HUES64 (cell line): ENCODE results near the gene BEST4.

Experiments used
- H3K27ac ChIP-seq: 2 replicates; pipeline ENCODE4 v1.7.0; 2013; ENCODE audit warnings: low read depth, low read length, inconsistent platforms
- H3K27me3 ChIP-seq: 2 replicates; pipeline ENCODE4 v1.6.1; 2013; ENCODE audit warnings: mild to moderate bottlenecking, low read length; ENCODE audit not compliant: insufficient read depth
- H3K36me3 ChIP-seq: 2 replicates; pipeline ENCODE4 v1.6.1; 2013; ENCODE audit warnings: mild to moderate bottlenecking, low read length; ENCODE audit not compliant: insufficient read depth
- H3K4me1 ChIP-seq: 2 replicates; pipeline ENCODE4 v1.6.1; 2013; ENCODE audit warnings: mild to moderate bottlenecking, low read length, moderate library complexity; ENCODE audit not compliant: insufficient read depth
- H3K4me3 ChIP-seq: 2 replicates; pipeline ENCODE4 v1.5.1; 2013; ENCODE audit warnings: mild to moderate bottlenecking, low read length, moderate library complexity
- H3K9ac ChIP-seq: 2 replicates; pipeline ENCODE4 v1.6.1; 2013; ENCODE audit warnings: mild to moderate bottlenecking, low read depth, low read length
- H3K9me3 ChIP-seq: 2 replicates; pipeline ENCODE4 v1.6.1; 2013; ENCODE audit warnings: low read depth, low read length; ENCODE audit not compliant: insufficient read depth
- WGBS: fragments of 150-250, 120-280 bp; methylation state at CpG from one replicate; pipeline ENCODE4 v1.1.7; 2013; ENCODE audit warnings: missing lambda C conversion rate; 5-methylcytosine and 5-hydroxymethylcytosine counted together

BEST4 gene

DNA sequence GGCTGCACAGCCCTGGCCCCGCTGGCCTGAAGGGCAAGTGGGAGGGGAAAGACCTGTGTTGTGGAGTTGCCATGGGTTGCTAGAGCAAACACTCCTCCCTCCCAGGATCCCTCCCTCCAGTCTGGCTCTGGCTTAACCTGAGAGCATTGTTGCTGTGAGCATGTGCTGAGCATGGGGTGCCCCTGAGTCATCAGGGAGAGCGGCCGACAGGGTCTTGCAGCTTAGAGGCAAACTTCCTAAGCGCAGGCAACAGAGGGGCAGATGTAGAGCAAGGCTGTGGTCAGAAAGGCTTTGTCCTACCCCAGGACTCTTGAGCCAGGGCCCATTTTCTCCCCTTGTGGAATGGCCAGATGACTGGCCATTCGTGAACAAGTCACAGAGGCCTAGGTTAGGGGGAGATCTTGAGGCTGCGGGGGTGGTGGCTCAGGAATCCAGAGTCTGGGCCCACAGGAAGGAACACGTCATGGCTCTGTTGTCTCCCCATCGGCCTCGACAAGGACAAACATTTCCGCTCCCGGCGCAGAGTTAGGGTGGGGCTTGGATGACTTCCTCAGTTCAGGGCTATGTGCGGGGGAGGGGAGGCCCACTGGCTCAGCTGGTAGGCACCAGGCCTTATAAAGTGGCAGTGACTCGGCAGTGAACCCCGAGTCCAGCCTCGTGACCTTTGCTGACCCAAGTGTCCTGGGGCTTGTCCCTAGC lies 19.5 kb upstream of the BEST4 start:
- peak overlapping the region; percentile 99 for H3K27ac ChIP-seq
- H3K27me3 ChIP-seq = no peaks in the 10 kb centered on the region
- WGBS = 37% methylated on average over 16 of the region's 16 CpGs
- H3K9ac ChIP-seq = peak overlapping the region; percentile 85
- no peaks in the 10 kb centered on the region for H3K9me3 ChIP-seq
- H3K4me3 ChIP-seq = peak overlapping the region; percentile 6; the same call in 1 of the 2 replicates
- H3K36me3 ChIP-seq = peaks cover 29% of the 10 kb centered on the region
- H3K4me1 ChIP-seq = peaks cover 30% of the 10 kb centered on the region

DNA sequence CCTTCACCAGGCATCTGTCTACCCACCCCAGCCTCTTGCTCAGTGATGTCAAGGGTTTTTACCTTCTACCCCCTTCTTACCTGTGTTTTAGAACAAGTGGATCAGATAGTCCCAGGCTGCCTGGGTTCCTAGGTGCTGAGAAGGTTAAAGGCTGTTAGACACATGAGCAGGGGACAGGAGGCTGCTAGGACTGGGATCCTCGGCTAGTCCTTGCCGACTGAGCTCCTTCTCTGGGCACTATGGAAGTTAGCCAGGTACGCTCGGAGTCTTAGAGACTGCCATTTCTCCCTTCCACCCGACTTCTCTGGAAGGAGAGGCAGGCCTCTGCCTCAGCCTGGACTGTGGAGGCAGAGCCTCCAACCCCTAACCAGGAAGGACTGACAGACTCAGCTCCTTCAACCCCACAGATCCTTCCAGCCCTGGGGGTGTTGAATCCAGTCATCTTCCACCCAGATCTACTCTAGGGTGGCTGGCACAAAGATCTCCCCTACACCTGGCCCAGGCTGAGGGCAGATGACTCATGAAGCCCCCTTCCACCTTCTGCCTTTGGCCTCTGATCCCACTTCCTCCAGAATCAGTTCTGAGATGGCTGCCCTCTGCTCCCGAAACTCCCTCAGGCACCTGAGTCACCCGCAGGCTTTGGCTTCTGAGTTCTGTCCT lies 18.9 kb upstream of the BEST4 start, which contains the start of gene DYNLT4:
Gene DYNLT4 (minus strand): TSS at position 648 of the 660 bp plus-strand sequence. CDS start 683 bp downstream, outside the sequence.
- peaks cover 30% of the 10 kb centered on the region for H3K4me1 ChIP-seq
- peak within 1 kb of the TSS; percentile 6; the same call in 1 of the 2 replicates for H3K4me3 ChIP-seq
- no peaks in the 10 kb centered on the region for H3K27me3 ChIP-seq
- H3K9ac ChIP-seq = peak within 1 kb of the TSS; percentile 85
- no peaks in the 10 kb centered on the region for H3K9me3 ChIP-seq
- H3K36me3 ChIP-seq = peaks cover 29% of the 10 kb centered on the region
- peak within 1 kb of the TSS; percentile 99 for H3K27ac ChIP-seq
- 79% methylated on average over 7 of the region's 7 CpGs for WGBS

DNA sequence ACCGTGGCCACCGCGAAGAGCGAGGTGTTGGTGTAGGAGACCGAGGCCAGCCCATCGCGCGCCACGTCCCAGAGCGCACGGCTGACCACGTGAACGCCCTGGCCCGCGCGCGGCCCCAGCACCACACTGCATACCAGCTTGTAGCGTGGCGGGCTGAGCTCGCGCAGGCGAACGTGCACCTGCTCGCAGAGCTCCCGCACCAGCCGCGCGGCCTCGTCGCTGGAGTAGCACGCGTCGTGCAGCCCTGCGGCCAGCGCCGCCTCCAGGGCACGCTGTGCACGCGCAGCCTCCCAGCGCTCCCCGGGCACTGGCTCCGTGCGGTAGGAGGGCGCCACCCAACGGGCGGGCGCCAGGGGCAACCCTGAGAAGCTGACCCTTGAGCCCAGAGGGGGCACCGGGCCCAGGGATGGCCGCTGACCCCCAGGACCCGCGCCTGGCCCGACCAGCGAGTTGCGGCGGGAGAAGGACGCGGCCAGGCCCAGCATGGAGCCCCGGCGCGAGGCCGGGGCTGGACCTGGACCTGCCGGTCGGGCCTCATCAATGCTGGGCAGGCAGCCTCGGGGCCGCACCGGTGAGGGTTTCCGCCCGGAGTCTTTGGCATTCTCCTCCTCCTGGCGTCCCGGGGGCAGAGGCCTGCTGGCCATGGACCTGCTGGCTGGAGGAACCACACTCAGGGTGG lies 18.2 kb upstream of the BEST4 start:
- peaks cover 29% of the 10 kb centered on the region for H3K36me3 ChIP-seq
- peaks cover 30% of the 10 kb centered on the region for H3K4me1 ChIP-seq
- H3K27ac ChIP-seq = peak overlapping the region; percentile 99
- no peak overlapping the region for H3K4me3 ChIP-seq
- no peaks in the 10 kb centered on the region for H3K27me3 ChIP-seq
- H3K9me3 ChIP-seq = no peaks in the 10 kb centered on the region
- 97% methylated on average over 70 of the region's 70 CpGs for WGBS
- H3K9ac ChIP-seq = peak overlapping the region; percentile 85

DNA sequence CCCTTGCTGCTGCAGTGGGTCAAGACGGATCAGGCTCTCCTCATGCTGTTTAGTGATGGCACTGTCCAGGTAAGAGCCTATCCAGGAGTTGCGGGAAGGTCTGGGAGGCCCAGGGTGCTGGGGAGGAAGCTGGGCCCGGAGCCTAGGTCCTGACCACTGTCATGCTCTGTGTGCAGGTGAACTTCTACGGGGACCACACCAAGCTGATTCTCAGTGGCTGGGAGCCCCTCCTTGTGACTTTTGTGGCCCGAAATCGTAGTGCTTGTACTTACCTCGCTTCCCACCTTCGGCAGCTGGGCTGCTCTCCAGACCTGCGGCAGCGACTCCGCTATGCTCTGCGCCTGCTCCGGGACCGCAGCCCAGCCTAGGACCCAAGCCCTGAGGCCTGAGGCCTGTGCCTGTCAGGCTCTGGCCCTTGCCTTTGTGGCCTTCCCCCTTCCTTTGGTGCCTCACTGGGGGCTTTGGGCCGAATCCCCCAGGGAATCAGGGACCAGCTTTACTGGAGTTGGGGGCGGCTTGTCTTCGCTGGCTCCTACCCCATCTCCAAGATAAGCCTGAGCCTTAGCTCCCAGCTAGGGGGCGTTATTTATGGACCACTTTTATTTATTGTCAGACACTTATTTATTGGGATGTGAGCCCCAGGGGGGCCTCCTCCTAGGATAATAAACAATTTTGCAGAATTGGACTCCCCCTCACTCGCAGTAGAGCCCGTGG lies 17.5 kb upstream of the BEST4 start:
- no peaks in the 10 kb centered on the region for H3K9me3 ChIP-seq
- H3K36me3 ChIP-seq = peaks cover 29% of the 10 kb centered on the region
- H3K4me1 ChIP-seq = peaks cover 30% of the 10 kb centered on the region
- H3K27me3 ChIP-seq = 0 out of 2 replicates have a peak, but pooled peaks cover 5% of the 10 kb centered on the region
- WGBS = 95% methylated on average over 20 of the region's 20 CpGs
- no peak overlapping the region for H3K4me3 ChIP-seq
- H3K9ac ChIP-seq = no peak overlapping the region
- peak overlapping the region; percentile 29; the same call in 1 of the 2 replicates for H3K27ac ChIP-seq

DNA sequence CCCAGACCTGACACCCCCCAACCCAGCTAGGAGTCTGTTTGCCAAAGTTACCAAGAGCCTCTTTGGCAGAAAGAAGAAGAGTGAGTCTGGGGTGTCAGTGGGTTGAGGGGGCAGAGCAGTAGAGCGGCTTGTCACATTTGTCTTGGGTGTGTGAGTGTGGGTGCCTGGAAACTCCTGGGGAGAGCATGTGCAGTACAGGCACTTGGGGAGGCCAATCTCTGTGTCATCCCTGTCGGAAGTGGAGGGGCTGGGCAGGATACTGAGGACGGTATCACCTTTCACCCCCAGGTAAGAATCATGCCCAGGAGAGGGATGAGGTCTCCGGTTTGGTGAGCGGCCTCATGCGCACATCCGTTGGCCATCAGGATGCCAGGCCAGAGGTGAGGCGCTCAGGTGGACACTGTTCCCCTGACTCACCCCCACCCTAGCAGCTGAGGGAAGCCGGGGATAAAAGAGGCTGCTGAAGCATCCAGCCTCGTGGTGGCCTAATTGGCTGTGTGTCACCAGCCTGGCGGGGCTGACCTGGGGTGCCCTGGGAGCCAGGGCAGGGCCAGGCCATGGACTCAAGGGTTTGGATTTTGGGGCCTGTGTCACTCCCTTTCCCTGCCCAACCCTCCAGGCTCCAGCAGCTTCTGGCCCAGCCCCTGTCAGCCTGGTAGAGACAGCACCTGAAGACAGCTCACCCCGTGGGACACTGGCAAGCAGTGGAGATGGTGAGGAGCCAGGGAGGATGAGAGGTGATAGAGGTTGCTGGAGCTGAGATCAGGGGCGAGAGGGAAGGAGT lies 15.5 kb upstream of the BEST4 start:
- H3K4me3 ChIP-seq = no peak overlapping the region
- no peak overlapping the region for H3K9ac ChIP-seq
- 0 out of 2 replicates have a peak, but pooled peaks cover 5% of the 10 kb centered on the region for H3K27me3 ChIP-seq
- no peak overlapping the region for H3K27ac ChIP-seq
- H3K9me3 ChIP-seq = no peaks in the 10 kb centered on the region
- peaks cover 18% of the 10 kb centered on the region for H3K4me1 ChIP-seq
- 93% methylated on average over 13 of the region's 13 CpGs for WGBS
- peaks cover 29% of the 10 kb centered on the region for H3K36me3 ChIP-seq

- Histone ChIP-seq H3K9ac (no peak overlapping the region), H3K9me3 (no peaks in the 10 kb centered on the region), H3K36me3 (peaks cover 29% of the 10 kb centered on the region), H3K27ac (no peak overlapping the region), H3K27me3 (0 out of 2 replicates have a peak, but pooled peaks cover 5% of the 10 kb centered on the region), H3K4me1 (peaks cover 14% of the 10 kb centered on the region), H3K4me3 (no peak overlapping the region)
- WGBS = 99% methylated on average over 9 of the region's 9 CpGs
Measured at GRCh38 chr1:44803062-44803311, 15.0 kb upstream of the BEST4 start.

DNA sequence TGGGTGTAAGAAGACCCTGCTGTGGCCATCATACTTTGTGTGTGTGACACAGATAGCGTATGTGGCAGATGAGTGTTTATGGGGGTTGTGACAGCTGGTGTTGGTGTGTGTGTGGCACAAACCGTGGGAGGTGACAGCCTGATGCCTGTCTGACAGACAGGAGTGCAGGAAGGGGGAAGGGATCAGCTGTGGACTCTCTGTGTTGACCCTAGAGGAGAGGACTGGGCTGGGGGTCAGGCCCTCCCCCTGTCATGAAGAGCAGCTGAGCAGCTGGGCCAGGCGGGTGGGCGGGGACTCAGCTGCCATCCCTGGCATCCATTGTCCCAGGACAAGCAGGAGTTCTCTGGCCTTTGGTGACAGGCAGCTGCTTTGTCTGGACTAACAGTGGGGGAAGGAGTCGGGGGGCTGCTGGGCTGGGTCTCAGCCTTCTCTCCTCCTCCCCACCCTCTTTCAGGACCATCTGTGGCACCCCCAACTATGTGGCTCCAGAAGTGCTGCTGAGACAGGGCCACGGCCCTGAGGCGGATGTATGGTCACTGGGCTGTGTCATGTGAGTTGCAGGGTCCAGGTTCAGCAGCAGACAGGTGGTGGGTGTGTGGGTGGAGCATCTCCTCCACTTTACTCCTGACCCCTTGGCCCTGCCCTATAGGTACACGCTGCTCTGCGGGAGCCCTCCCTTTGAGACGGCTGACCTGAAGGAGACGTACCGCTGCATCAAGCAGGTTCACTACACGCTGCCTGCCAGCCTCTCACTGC lies 14.5 kb upstream of the BEST4 start:
- Histone ChIP-seq H3K36me3 (peaks cover 29% of the 10 kb centered on the region), H3K27ac (no peak overlapping the region), H3K4me1 (peaks cover 9% of the 10 kb centered on the region), H3K9ac (no peak overlapping the region), H3K4me3 (no peak overlapping the region; the same call in 1 of the 2 replicates), H3K9me3 (no peaks in the 10 kb centered on the region), H3K27me3 (0 out of 2 replicates have a peak, but pooled peaks cover 5% of the 10 kb centered on the region)
- WGBS = 80% methylated on average over 13 of the region's 13 CpGs

DNA sequence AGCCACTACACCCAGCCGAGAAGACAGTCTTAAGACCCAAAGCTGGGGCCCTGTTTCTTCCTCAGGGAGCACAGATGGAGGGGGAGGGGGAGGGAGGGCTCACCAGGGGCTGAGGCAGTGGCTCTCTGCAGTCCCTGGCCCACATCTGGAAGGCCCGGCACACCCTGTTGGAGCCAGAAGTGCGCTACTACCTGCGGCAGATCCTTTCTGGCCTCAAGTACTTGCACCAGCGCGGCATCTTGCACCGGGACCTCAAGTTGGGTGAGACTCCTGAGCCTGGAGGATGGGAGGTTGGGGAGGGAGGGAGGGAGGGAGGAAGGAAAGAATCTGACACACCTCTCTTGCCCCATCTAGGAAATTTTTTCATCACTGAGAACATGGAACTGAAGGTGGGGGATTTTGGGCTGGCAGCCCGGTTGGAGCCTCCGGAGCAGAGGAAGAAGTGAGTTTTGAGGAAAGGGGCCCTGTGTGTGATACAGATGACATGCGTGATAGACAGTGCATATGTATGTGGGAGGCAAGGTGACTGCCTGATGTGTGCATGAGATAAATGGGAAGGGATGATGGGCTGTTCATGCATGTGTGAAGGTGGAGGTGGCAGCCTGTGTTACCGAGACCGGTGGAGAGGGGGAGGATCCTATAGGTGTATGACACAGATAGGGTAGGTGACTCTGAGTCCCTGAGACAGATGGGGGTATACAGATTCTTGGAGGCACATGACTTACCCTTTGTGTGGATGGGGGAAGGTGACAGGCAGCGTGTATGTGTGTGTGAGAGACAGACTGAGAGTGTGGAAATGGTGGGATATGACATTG lies 13.7 kb upstream of the BEST4 start:
- Histone ChIP-seq H3K36me3 (peaks cover 29% of the 10 kb centered on the region), H3K27me3 (0 out of 2 replicates have a peak, but pooled peaks cover 5% of the 10 kb centered on the region), H3K9me3 (no peaks in the 10 kb centered on the region), H3K4me3 (no peak overlapping the region; the same call in 1 of the 2 replicates), H3K27ac (no peak overlapping the region), H3K4me1 (peaks cover 1% of the 10 kb centered on the region; the same call in 1 of the 2 replicates), H3K9ac (no peak overlapping the region)
- 80% methylated on average over 13 of the region's 13 CpGs for WGBS

DNA sequence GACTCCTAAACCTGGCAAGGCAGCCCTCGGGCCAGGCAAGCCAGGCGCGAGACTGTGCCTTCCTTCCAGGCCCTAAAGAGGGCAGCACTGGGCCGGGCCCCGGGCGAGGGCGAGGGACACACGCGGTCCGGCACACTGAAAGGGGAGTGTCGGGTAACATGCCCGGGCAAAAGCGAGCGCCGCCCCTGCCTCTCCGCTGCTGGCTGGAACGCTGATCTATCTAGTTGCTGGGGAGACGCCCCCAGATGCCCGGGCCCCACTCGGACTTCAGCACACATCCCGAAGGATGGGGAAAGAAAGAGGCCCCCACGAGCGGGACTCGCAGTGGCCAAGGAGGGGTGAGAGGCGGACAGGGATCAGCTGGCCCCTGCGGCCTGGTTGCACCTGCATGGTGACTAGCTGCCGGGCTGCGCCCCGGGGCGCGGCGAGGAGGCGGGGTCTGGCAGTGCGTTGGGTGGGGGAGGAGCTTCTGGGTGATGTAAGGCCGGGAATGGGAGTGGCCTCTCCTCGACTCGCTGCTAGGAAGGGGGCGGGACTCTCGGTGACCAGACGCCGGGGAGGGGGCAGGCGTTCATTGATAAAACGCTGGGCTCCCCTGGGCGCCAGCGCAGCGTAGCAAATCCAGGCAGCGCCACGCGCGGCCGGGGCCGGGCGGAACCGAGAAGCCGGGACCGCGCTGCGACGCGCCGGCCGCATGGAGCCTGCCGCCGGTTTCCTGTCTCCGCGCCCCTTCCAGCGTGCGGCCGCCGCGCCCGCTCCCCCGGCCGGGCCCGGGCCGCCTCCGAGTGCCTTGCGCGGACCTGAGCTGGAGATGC lies 12.0 kb upstream of the BEST4 start, which contains the start of gene PLK3:
Gene PLK3 (plus strand): TSS at position 608 of the 815 bp plus-strand sequence. CDS start 87 bp downstream, at position 695.
- H3K9ac ChIP-seq = peak within 1 kb of the TSS; percentile 88
- peaks cover 21% of the 10 kb centered on the region for H3K36me3 ChIP-seq
- H3K9me3 ChIP-seq = no peaks in the 10 kb centered on the region
- H3K4me3 ChIP-seq = peak within 1 kb of the TSS; percentile 62
- H3K27ac ChIP-seq = peak within 1 kb of the TSS; percentile 98
- under 1% methylated on average over 79 of the region's 79 CpGs for WGBS
- no peaks in the 10 kb centered on the region for H3K4me1 ChIP-seq
- 0 out of 2 replicates have a peak, but pooled peaks cover 5% of the 10 kb centered on the region for H3K27me3 ChIP-seq
